ACC112 (cell line): ENCODE measurements around the gene FSCN2.
"Not testable (repeated sequence)": the region's sequence is repeated elsewhere in the genome, so short reads cannot be mapped to it uniquely, and the experiment has no call there.

Experiments
- H2AFZ ChIP-seq: fragments of 200-600 bp; sonication (generic); one replicate; pipeline ENCODE4 v1.6.0; 2017; ENCODE audit warnings: antibody characterized with exemption, low read length; ENCODE audit not compliant: unreplicated experiment
- H3K27ac ChIP-seq: fragments of 200-600 bp; sonication (generic); 2 replicates; pipeline ENCODE4 v1.5.1; 2014; ENCODE audit warnings: low read depth, mild to moderate bottlenecking, antibody characterized with exemption, low read length, moderate library complexity
- H3K27me3 ChIP-seq: fragments of 200-600 bp; sonication (generic); 2 replicates; pipeline ENCODE4 v1.6.1; 2014; ENCODE audit warnings: mild to moderate bottlenecking, antibody characterized with exemption, low read length, moderate library complexity, mixed read lengths; ENCODE audit not compliant: insufficient read depth
- H3K36me3 ChIP-seq: fragments of 200-600 bp; sonication (generic); 2 replicates; pipeline ENCODE4 v1.6.1; 2016; ENCODE audit warnings: mild to moderate bottlenecking, antibody characterized with exemption, low read length, moderate library complexity, mixed read lengths; ENCODE audit not compliant: insufficient read depth
- H3K4me1 ChIP-seq: fragments of 200-600 bp; sonication (generic); one replicate; pipeline ENCODE4 v1.6.1; 2016; ENCODE audit warnings: low read length, mixed read lengths; ENCODE audit not compliant: insufficient read depth, unreplicated experiment, control insufficient read depth
- H3K4me3 ChIP-seq: fragments of 200-600 bp; sonication (generic); 2 replicates; pipeline ENCODE4 v1.5.1; 2014; ENCODE audit warnings: mild to moderate bottlenecking, low read depth, low read length
- H3K79me2 ChIP-seq: fragments of 200-600 bp; sonication (generic); one replicate; pipeline ENCODE4 v1.6.0; 2016; ENCODE audit warnings: low read length; ENCODE audit not compliant: control insufficient read depth, unreplicated experiment, insufficient read depth

Gene FSCN2

DNA sequence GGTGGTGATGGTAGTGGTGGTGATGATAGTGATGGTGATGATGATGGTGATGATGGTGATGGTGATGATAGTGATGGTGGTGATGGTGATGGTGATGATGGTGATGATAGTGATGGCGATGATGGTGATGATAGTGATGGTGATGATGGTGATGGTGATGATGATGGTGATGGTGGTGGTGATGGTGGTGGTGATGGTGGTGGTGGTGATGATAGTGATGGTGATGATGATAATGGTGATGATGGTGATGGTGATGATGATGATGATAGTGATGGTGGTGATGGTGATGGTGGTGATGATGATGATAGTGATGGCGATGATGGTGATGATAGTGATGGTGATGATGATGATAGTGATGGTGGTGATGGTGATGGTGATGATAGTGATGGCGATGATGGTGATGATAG is 3.8 kb downstream of the FSCN2 start:
- not testable (repeated sequence) for H3K79me2 ChIP-seq, H2AFZ ChIP-seq, H3K4me3 ChIP-seq, H3K36me3 ChIP-seq, H3K27ac ChIP-seq, H3K4me1 ChIP-seq
- H3K27me3 ChIP-seq: peaks cover 13% of the 10 kb centered on the region; the same call in 1 of the 2 replicates

GRCh38 chr17:81532490-81533287 is 4.5 kb downstream of the FSCN2 start:
- no peak overlapping the region for H2AFZ ChIP-seq
- no peaks in the 10 kb centered on the region for H3K79me2 ChIP-seq
- H3K4me1 ChIP-seq: no peaks in the 10 kb centered on the region
- peaks cover 13% of the 10 kb centered on the region; the same call in 1 of the 2 replicates for H3K27me3 ChIP-seq
- no peaks in the 10 kb centered on the region for H3K36me3 ChIP-seq
- H3K27ac ChIP-seq: no peak overlapping the region
- no peak overlapping the region for H3K4me3 ChIP-seq

DNA sequence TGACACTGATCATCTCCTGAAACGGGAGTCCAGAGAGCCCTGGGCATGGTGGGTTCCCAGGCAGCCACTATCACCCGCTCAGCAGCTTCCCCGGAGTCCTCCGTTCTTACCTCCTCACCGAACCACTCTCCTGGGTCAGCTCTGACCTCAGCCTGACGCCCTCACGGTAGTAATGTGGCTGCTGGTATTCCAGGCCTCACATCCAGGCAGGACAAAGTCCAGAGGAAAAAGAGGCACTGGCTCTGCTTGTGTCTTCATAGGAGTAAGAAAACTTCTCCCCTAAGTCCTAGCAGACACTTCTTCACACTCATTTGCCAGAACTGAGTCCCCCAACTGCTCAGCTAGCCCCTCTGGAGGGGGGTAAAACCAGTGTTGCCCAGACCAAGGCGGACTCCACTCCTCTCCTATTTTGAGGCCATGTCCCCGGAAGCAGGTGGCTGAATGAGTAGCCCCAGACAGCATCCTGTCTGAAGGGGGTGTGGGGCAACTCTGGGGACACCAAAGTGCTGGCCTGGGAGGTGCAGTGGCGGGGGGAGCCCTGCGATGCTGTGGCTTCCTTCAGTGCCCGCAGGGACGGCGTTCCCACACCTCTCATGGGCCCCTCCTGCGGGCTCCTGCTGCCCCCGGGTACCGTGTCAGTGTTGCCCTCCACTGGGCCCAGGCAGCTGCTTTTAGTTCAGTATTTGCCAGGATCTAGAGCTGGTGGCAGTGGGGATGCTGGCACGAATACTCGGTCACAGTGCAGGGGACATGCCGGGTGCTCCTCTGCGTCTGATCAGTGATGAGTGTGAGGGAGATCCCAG is 5.4 kb downstream of the FSCN2 start:
- Histone ChIP-seq H3K36me3 (no peaks in the 10 kb centered on the region), H3K27ac (no peak overlapping the region), H3K27me3 (peaks cover 13% of the 10 kb centered on the region; the same call in 1 of the 2 replicates), H3K4me3 (no peak overlapping the region), H3K4me1 (no peaks in the 10 kb centered on the region), H2AFZ (no peak overlapping the region), H3K79me2 (no peaks in the 10 kb centered on the region)

- Histone ChIP-seq H3K79me2 (no peaks in the 10 kb centered on the region), H3K4me3 (no peak overlapping the region), H3K4me1 (no peaks in the 10 kb centered on the region), H3K27ac (no peak overlapping the region), H3K27me3 (peaks cover 11% of the 10 kb centered on the region; the same call in 1 of the 2 replicates), H2AFZ (no peak overlapping the region), H3K36me3 (no peaks in the 10 kb centered on the region)
These were observed 6.2 kb downstream of the FSCN2 start for GRCh38 chr17:81534157-81535006.

DNA sequence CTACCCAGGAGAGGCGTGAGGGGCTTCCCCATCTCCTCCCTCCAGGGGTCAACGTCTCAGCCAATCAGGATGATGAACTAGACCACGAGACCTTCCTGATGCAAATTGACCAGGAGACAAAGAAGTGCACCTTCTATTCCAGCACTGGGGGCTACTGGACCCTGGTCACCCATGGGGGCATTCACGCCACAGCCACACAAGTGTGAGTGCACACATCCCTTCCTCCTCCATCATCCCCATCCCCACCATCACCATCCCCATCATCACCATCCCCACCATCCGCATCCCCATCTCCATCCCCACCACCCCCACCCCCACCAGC is 6.8 kb downstream of the FSCN2 start:
- Histone ChIP-seq H3K36me3 (no peaks in the 10 kb centered on the region), H3K27ac (no peak overlapping the region), H3K4me1 (no peaks in the 10 kb centered on the region), H3K27me3 (peaks cover 10% of the 10 kb centered on the region; the same call in 1 of the 2 replicates), H3K4me3 (no peak overlapping the region), H2AFZ (no peak overlapping the region), H3K79me2 (no peaks in the 10 kb centered on the region)

- no peak overlapping the region for H3K4me3 ChIP-seq
- H3K4me1 ChIP-seq: no peaks in the 10 kb centered on the region
- H2AFZ ChIP-seq: no peak overlapping the region
- no peaks in the 10 kb centered on the region for H3K79me2 ChIP-seq
- H3K27me3 ChIP-seq: peaks cover 10% of the 10 kb centered on the region; the same call in 1 of the 2 replicates
- H3K36me3 ChIP-seq: no peaks in the 10 kb centered on the region
- H3K27ac ChIP-seq: no peak overlapping the region
These were observed 7.5 kb downstream of the FSCN2 start for GRCh38 chr17:81535480-81536298.

GRCh38 chr17:81536299-81537290 is 8.4 kb downstream of the FSCN2 start:
- no peak overlapping the region for H3K4me3 ChIP-seq
- H3K79me2 ChIP-seq: no peaks in the 10 kb centered on the region
- H3K36me3 ChIP-seq: no peaks in the 10 kb centered on the region
- no peak overlapping the region for H3K27ac ChIP-seq
- no peaks in the 10 kb centered on the region for H3K4me1 ChIP-seq
- H2AFZ ChIP-seq: no peak overlapping the region
- peaks cover 10% of the 10 kb centered on the region; the same call in 1 of the 2 replicates for H3K27me3 ChIP-seq

DNA sequence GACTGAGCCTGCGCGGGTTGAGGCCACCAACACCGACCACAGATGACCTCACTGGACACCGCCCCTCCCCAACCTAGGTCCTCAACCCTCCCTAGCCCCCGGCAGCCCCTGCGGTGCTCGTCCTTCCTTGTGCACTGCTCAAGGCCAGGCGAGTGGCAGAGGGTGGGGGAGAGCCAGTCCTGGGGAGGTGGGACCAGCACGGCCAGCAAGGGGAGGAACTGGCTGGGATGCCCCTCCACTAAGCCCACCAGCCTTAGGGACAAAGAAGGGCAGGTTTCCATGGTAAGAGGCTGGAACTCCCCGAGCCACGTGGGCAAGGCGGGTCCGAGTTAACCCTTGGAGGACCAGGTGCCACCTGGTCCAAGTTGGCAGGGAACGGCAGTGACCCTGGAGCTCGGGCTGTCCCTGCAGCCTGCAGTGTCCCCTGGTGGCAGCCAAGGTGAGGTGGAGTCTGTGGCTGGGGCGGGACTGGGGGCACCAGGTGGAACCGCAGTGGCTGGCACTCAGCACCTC is 9.2 kb downstream of the FSCN2 start:
- peaks cover 10% of the 10 kb centered on the region; the same call in 1 of the 2 replicates for H3K27me3 ChIP-seq
- H3K27ac ChIP-seq: no peak overlapping the region
- no peaks in the 10 kb centered on the region for H3K4me1 ChIP-seq
- H2AFZ ChIP-seq: no peak overlapping the region
- no peaks in the 10 kb centered on the region for H3K36me3 ChIP-seq
- no peaks in the 10 kb centered on the region for H3K79me2 ChIP-seq
- H3K4me3 ChIP-seq: no peak overlapping the region
